GM12878 (cell line): Measurements from ENCODE around the gene CCNL2. TPM values are rescaled to one million over a fixed set of nuclear protein-coding genes. Genes with fewer than 3 reads are reported as not detected.

Experiments used
- BCL11A ChIP-seq: IDR thresholded peaks from 2 replicates; pipeline ENCODE4 v1.6.1; 2011; ENCODE audit warnings: low read depth, low read length
- CHD2 ChIP-seq: IDR thresholded peaks from 2 replicates; pipeline ENCODE4 v1.6.1; 2011; ENCODE audit warnings: low read depth, low read length, improper control_type of control experiment, borderline replicate concordance
- CUX1 ChIP-seq: IDR thresholded peaks from 2 replicates; pipeline ENCODE4 v1.6.1; 2012; ENCODE audit warnings: improper control_type of control experiment, low read depth, low read length; ENCODE audit not compliant: insufficient replicate concordance
- IKZF1 ChIP-seq: fragments of 450-650 bp; conservative IDR thresholded peaks from 2 replicates; pipeline ENCODE4 v1.6.1; 2017; ENCODE audit warnings: antibody characterized with exemption, mild to moderate bottlenecking
- LARP7 ChIP-seq: fragments of 450-650 bp; IDR thresholded peaks from 2 replicates; pipeline ENCODE4 v1.6.1; 2017; ENCODE audit warnings: mild to moderate bottlenecking
- MEF2A ChIP-seq: IDR thresholded peaks from 2 replicates; pipeline ENCODE4 v1.6.1; 2011; ENCODE audit warnings: low read depth, mild to moderate bottlenecking, low read length, moderate library complexity; ENCODE audit not compliant: insufficient read depth
- MYB ChIP-seq: fragments of 150-350 bp; IDR thresholded peaks from 2 replicates; pipeline ENCODE4 v1.6.1; 2014; ENCODE audit warnings: mild to moderate bottlenecking, low read depth, low read length, borderline replicate concordance
- NRF1 ChIP-seq: conservative IDR thresholded peaks from 2 replicates; pipeline ENCODE4 v1.6.1; 2011; ENCODE audit warnings: mild to moderate bottlenecking, low read depth, low read length, improper control_type of control experiment
- PAX5 ChIP-seq: IDR thresholded peaks from 2 replicates; pipeline ENCODE4 v1.6.1; 2011; ENCODE audit warnings: low read depth, low read length, borderline replicate concordance
- SIX5 ChIP-seq: IDR thresholded peaks from 2 replicates; pipeline ENCODE4 v1.6.1; 2011; ENCODE audit warnings: mild to moderate bottlenecking, low read depth, low read length, moderate library complexity; ENCODE audit not compliant: severe bottlenecking
- SMAD1 ChIP-seq: fragments of 450-650 bp; IDR thresholded peaks from 2 replicates; pipeline ENCODE4 v1.6.1; 2018; ENCODE audit warnings: mild to moderate bottlenecking, low read depth; ENCODE audit not compliant: partially characterized antibody
- SPI1 ChIP-seq: IDR thresholded peaks from 2 replicates; pipeline ENCODE4 v1.6.1; 2011; ENCODE audit warnings: low read depth, mild to moderate bottlenecking, low read length, moderate library complexity, borderline replicate concordance; ENCODE audit not compliant: insufficient read depth
- SRF ChIP-seq, 2 experiments: IDR thresholded peaks; 2 replicates each; pipeline ENCODE4 v1.6.1; 2011; ENCODE audit warnings: low read depth in 2 of 2, low read length in 2 of 2, mild to moderate bottlenecking in 1 of 2, moderate library complexity in 1 of 2
- USF1 ChIP-seq: IDR thresholded peaks from 2 replicates; pipeline ENCODE4 v1.6.1; 2011; ENCODE audit warnings: borderline replicate concordance, low read depth, mild to moderate bottlenecking, moderate library complexity, mixed read lengths, low read length; ENCODE audit not compliant: insufficient read depth; ENCODE audit errors: extremely low read length
- ZNF24 ChIP-seq: fragments of 450-650 bp; IDR thresholded peaks from 2 replicates; pipeline ENCODE4 v1.6.1; 2017; ENCODE audit warnings: antibody characterized with exemption, mild to moderate bottlenecking
- polyA plus RNA-seq, 11 experiments: library from polyadenylated mRNA; depleted of rRNA in 4 of 11; unstranded in 6 of 11; stranded (reverse) in 5 of 11; fragments of >200 nt; fragmentation: Nextera tagmentation in 4 of 11; fragmentation: Illumina TruSeq in 1 of 11; extraction: Ambion mirVana in 4 of 11; extraction: Trizol in 1 of 11; gene quantifications; 1 replicate in 1 of 11; 2 replicates in 10 of 11; pipeline versions ENCODE4 v1.2.1 to v1.2.3, GENCODE V29; 2011 to 2016; ENCODE audit warnings: inconsistent platforms in 2 of 11, missing spikeins in 2 of 11, low read depth in 1 of 11
- total RNA-seq, 4 experiments: library from RNA; depleted of rRNA in 3 of 4; stranded (reverse); fragments of >200 nt in 3 of 4; fragmentation: Illumina TruSeq in 1 of 4; extraction: Trizol in 1 of 4; gene quantifications; 2 replicates each; pipeline versions ENCODE4 v1.2.1 to v1.2.3, GENCODE V29; 2013 to 2021
- TF ChIP-seq, protein P1 (sequence below): fragments of 450-650 bp; IDR thresholded peaks from 2 replicates; pipeline ENCODE4 v1.6.1; 2017; ENCODE audit warnings: mild to moderate bottlenecking, moderate library complexity

CCNL2 gene
- total and polyA plus RNA-seq, 10 of the 15 experiments (the other 5 are each of a cell fraction or from before 2014, with no cell fraction given), result 2.1 to 143 (median 101) TPM

GRCh38 chr1:1348420-1349255 lies 50.5 kb downstream of the CCNL2 start (continued):
- TF ChIP-seq SPI1 (no peak), MEF2A (no peak), IKZF1 (peak; percentile 34; the same call in 1 of the 2 replicates), NRF1 (no peak), USF1 (no peak), LARP7 (peak; percentile 59), CUX1 (no peak), SRF (IDR thresholded peaks at IDR 0.05; ENCODE audit: low read depth in 2 of 2, low read length in 2 of 2) (no peak), CHD2 (no peak), PAX5 (peak; percentile 80), BCL11A (no peak), MYB (no peak), ZNF24 (no peak), SIX5 (no peak), SMAD1 (no peak)
- TF ChIP-seq, protein P1, sequence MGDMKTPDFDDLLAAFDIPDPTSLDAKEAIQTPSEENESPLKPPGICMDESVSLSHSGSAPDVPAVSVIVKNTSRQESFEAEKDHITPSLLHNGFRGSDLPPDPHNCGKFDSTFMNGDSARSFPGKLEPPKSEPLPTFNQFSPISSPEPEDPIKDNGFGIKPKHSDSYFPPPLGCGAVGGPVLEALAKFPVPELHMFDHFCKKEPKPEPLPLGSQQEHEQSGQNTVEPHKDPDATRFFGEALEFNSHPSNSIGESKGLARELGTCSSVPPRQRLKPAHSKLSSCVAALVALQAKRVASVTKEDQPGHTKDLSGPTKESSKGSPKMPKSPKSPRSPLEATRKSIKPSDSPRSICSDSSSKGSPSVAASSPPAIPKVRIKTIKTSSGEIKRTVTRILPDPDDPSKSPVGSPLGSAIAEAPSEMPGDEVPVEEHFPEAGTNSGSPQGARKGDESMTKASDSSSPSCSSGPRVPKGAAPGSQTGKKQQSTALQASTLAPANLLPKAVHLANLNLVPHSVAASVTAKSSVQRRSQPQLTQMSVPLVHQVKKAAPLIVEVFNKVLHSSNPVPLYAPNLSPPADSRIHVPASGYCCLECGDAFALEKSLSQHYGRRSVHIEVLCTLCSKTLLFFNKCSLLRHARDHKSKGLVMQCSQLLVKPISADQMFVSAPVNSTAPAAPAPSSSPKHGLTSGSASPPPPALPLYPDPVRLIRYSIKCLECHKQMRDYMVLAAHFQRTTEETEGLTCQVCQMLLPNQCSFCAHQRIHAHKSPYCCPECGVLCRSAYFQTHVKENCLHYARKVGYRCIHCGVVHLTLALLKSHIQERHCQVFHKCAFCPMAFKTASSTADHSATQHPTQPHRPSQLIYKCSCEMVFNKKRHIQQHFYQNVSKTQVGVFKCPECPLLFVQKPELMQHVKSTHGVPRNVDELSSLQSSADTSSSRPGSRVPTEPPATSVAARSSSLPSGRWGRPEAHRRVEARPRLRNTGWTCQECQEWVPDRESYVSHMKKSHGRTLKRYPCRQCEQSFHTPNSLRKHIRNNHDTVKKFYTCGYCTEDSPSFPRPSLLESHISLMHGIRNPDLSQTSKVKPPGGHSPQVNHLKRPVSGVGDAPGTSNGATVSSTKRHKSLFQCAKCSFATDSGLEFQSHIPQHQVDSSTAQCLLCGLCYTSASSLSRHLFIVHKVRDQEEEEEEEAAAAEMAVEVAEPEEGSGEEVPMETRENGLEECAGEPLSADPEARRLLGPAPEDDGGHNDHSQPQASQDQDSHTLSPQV, result no peak
